Right ventricle myocardium superior (tissue), 1 donor: ENCODE measurements around the gene SYPL1. TPM values are rescaled to one million over a fixed set of nuclear protein-coding genes. Genes with fewer than 3 reads are reported as not detected.
"Not testable (repeated sequence)": the region's sequence is repeated elsewhere in the genome, so short reads cannot be mapped to it uniquely, and the experiment has no call there.

Experiments used
- ATAC-seq: fragments of 200-7000 bp; cut with Tn5 transposase; one replicate; pipeline ENCODE4 v1.9.1; 2020; ENCODE audit warnings: mild to moderate bottlenecking; ENCODE audit not compliant: poor library complexity
- DNase-seq: peaks from one replicate; pipeline ENCODE4 v3.0.0-alpha.2; 2020
- intact Hi-C: fragments of 100-400 bp; cut with DNase I; formaldehyde crosslinking; loops from one replicate; pipeline ENCODE4 v1.11.2; 2022
- long read RNA-seq: library from polyadenylated mRNA; unstranded; transcript quantifications from one replicate; pipeline ENCODE4 v2.0.0, GENCODE V29; 2021
- total RNA-seq: library from RNA; stranded (reverse); fragmentation: NEBNext Ultra II Directional; extraction: Animal tissue kit (Norgen Biotek cat#: 25700); gene quantifications from one replicate; pipeline ENCODE4 v1.2.1, GENCODE V29; 2021
- donor health status: DM: no; HTN: yes; CAD: no; lungs with severe emphysema.

Gene SYPL1
- 88.8 TPM for total RNA-seq
- long read RNA-seq, transcript SYPL1-202 (5 exons, 2,151 nt) = major isoform, 464 of 483 reads
- long read RNA-seq, partial matches to known transcripts = 7 of 483 reads
- long read RNA-seq, other reads (novel, unspliced or antisense) = 7 of 483 reads

GRCh38 chr7:106112118-106112971 lies at the start of gene SYPL1:
TSS of gene SYPL1 (minus strand) at chr7:106112312. CDS start at chr7:106112208, 104 bp downstream.
- intact Hi-C loops = no loop called here
- ATAC-seq (peak; percentile 95), DNase-seq (peak; percentile 96)

DNA sequence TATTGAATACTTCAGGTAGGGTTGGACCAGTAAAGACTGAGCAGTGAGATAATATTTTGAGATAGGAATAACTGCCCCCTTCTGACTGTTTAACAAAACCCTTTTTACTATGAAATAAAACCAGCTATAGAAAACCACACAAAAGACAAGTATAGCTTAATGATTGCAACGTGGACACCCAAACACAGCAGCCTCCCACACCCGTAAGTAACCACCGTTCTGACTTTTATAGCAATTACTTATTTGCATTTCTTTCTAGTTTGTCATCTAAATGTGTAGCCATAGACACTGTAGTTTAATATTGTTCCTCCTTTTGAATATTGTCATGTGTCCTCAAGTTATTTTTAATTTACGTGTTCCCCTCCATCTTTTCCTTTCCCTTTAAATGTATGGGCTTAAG lies 42.9 kb upstream of the SYPL1 start:
- intact Hi-C loops = no loop called here
- DNase-seq (no peak), ATAC-seq (no peak)

DNA sequence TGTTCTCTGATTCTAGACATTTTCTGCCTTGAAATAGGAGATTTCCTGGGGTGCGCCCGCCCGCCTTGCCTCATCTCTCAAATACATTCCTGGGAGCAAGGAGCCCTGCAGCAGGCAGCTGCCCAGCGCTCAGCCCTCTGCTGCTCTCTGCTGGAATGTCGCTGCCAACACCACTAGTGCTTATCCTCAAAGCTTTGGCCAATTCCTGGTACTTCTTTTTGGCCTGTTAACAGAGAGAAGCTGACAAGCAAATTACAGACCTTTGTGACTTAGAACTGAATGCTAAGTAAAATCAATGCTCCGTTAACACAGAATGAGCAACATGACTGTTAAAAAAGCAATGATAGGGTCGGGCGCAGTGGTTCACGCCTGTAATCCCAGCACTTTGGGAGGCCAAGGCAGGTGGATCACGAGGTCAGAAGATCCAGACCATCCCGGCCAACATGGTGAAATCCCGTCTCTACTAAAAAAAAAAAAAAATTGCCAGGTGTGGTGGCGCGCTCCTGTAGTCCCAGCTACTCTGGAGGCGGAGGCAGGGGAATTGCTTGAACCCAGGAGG lies 41.9 kb upstream of the SYPL1 start:
- peak; percentile 99 for ATAC-seq
- intact Hi-C loops = loop anchor here (1.0 kb wide), 1 partner anchor 97 kb away; no protein-coding TSS in a partner anchor
- peak; percentile 88 for DNase-seq

DNA sequence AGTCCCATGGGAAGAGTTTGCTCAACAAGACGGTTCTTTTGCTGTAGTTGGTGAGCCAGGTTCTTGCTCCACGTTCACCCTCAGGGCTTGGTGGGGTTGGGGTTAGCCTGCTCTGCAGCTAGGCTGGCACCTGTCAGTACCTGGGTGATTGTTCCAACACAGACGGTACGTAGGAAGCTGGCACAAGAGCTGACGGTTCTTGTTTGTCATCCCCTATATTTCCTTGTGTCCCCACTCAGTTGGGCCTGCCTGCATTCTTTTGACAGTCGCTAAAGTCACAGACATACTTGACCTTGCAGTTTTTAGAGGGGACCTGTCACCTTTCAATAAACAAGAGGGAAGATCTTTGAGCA lies 40.2 kb upstream of the SYPL1 start:
- ATAC-seq = no peak
- DNase-seq = no peak
- intact Hi-C loops = no loop called here

GRCh38 chr7:106151459-106152312 lies 39.6 kb upstream of the SYPL1 start:
- ATAC-seq (no peak), DNase-seq (no peak)
- intact Hi-C loops = no loop called here

GRCh38 chr7:106143711-106144337 lies 31.7 kb upstream of the SYPL1 start:
- DNase-seq = no peak
- no peak for ATAC-seq
- intact Hi-C loops = no loop called here

- intact Hi-C loops = no loop called here
- ATAC-seq (no peak), DNase-seq (no peak)
These were observed 30.0 kb upstream of the SYPL1 start for GRCh38 chr7:106142136-106142535.

DNA sequence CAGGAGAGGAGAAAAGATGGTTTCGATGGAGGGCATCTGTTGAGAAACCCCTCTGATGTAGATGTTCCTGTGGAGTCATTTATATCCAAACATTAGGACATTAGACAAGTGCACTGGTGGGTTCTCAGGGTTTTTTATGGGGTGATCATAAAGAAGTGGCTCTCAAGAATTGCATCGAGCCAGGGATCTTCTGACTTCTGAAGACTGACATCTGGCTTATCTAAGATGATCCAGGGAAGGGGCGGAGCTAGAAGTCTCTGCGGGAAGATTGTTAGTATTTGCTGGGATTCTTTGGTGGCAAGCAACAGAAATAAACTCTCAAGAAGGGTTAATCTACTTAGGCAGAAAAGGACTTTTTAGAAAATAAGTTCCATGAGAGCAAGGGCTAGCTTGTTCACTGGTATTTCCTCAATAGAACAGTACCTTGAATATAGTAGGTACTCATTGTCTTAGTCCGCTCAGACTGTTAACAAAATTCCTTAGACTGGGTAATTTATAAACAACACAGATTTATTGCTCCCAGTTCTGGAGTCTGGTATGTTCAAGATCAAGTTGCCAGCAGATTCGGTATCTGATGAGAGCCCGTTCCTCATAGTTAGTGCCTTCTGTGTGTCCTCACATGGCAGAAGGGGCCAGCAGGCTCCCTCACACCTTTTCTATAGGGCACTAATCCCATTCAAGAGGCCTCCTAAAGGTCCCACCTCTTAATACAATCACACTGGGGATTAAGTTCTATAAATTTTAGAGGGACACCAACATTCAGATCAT lies 28.5 kb upstream of the SYPL1 start:
- no peak for DNase-seq
- ATAC-seq = no peak
- intact Hi-C loops = no loop called here

DNA sequence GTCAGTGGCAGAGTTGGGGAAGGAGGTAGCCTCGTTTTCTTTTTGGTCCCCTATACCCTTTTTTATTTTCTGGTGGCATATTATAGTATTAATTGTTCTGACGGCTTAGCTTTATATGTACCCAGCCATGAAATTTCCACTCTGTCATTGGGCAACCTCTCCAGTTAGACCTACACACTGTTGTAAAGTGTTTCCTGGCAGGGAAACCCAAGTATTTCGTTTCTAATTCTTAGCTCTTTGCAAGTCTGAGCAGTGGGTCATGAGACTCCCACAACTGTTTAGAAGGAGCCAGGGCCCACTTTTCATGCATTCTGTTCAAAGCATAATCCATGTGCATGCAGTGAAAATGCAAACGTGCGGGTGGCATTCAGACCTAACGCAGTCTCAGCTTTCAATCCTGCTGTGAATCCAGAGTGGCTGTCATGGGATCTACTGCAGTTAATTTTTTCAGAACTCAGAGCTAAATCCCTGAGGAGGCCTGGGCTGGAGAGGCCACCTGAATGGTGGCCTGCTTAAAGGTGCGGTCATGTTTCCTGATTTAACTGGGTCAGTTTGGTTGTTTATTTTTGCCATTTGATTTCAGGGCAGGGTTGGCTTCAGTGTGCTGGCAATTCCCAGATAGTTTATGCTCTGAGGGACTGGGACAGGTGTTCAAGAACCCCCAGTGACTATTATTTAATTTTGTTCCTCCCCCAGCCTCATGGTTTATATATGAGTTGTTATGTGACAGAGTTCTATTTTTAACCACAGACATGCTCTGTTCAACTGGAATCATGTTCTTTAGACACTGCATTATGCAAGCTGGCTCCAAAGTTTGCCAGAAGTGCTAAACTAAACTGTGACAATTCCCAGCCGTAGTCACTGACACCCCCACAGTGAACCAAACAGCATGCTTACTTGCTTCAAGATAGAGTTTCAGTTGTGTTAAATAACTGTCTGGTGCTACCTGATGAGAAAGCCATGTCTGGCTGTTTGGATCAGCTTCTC lies 27.4 kb upstream of the SYPL1 start:
- intact Hi-C loops = no loop called here
- ATAC-seq (peak; percentile 85), DNase-seq (no peak)

- intact Hi-C loops = no loop called here
- ATAC-seq = no peak
- DNase-seq = no peak
These were observed 26.7 kb upstream of the SYPL1 start for GRCh38 chr7:106138776-106139175.

DNA sequence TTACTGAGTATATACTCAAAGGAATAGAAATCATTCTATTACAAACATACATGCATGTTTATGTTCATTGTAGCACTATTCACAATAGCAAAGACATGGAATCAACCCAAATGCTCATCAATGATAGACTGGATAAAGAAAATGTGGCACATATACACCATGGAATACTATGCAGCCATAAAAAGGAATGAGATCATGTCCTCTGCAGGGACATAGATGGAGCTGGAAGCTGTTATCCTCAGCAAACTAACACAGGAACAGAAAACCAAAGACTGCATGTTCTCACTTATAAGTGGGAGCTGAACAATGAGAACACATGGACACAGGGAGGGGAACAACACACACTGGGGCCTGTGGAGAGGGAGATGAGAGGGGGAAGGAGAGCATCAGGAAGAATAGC lies 26.1 kb upstream of the SYPL1 start:
- DNase-seq, ATAC-seq, intact Hi-C loops: not testable (repeated sequence)

GRCh38 chr7:106134241-106134640 lies 22.1 kb upstream of the SYPL1 start:
- intact Hi-C loops = no loop called here
- ATAC-seq = no peak
- no peak for DNase-seq

DNA sequence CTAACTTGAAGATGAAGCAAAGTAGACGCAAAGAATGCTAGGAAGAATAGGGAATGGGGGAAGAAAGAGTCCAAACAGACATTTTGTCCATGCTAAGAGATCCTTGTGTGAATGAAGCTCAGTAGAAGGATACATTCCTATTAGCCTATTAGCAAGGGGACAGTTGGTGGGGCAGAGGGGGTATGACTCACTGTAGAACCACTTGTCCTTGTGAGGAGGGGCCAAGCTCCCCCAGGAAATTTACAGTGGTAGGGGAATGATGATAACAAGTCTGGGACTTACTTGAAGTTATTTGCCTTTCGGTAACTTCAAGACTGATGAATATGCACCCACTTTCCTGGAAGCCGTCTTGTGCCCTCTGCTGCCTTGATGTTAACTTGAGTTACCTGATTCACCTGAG lies 17.2 kb upstream of the SYPL1 start:
- ATAC-seq (no peak), DNase-seq (no peak)
- intact Hi-C loops = no loop called here

DNA sequence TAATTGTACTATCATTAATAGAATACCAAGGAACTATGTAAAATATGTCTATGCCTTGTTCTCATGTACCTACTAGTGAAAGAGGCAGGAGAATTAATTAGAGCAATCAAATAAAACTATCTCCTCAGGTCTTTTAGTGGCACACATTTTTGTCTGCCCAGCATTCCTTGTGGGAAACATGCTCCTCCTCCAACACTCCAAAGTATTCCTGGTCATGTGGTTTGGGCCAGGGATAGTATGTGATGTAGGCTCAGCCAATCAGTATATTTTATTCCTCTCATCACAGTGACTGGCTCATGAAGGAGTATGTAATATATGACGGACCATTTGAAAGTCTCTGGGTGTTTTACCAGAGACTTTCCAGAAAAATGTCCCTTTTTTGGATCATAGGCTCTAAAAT lies 16.7 kb upstream of the SYPL1 start:
- no peak for DNase-seq
- intact Hi-C loops = no loop called here
- no peak for ATAC-seq

- ATAC-seq (no peak), DNase-seq (no peak)
- intact Hi-C loops = no loop called here
These were observed 16.1 kb upstream of the SYPL1 start for GRCh38 chr7:106127984-106128780.

GRCh38 chr7:106126170-106126938 lies 14.2 kb upstream of the SYPL1 start:
- intact Hi-C loops = no loop called here
- DNase-seq = no peak
- ATAC-seq = no peak
